GM12872 (cell line): ENCODE results near the gene SEMA3F.

Source experiments
- CTCF ChIP-seq: IDR thresholded peaks from 3 replicates; pipeline ENCODE4 v1.5.1; 2011; ENCODE audit warnings: low read depth, mild to moderate bottlenecking, low read length, moderate library complexity; ENCODE audit not compliant: insufficient read depth

The SEMA3F gene

GRCh38 chr3:50134367-50134766 lies 20.8 kb upstream of the SEMA3F start:
- TF ChIP-seq CTCF = no peak

- no peak for TF ChIP-seq CTCF
Measured at GRCh38 chr3:50135964-50136363, 19.2 kb upstream of the SEMA3F start.

GRCh38 chr3:50136714-50137405 lies 18.3 kb upstream of the SEMA3F start:
- no peak for TF ChIP-seq CTCF

- no peak for TF ChIP-seq CTCF
Measured at GRCh38 chr3:50137531-50137930, 17.6 kb upstream of the SEMA3F start.

- TF ChIP-seq CTCF = no peak
Measured at GRCh38 chr3:50138266-50139200, 16.6 kb upstream of the SEMA3F start.

- no peak for TF ChIP-seq CTCF
Measured at GRCh38 chr3:50139308-50139707, 15.8 kb upstream of the SEMA3F start.

- TF ChIP-seq CTCF = no peak
Measured at GRCh38 chr3:50139718-50140423, 15.3 kb upstream of the SEMA3F start.
